ENCODE results near the gene EHD4. TPM values are rescaled to one million over a fixed set of nuclear protein-coding genes. Genes with fewer than 3 reads are reported as not detected.

Gene EHD4
- polyA plus RNA-seq, 1 of the 3 experiments (the other 2 are of a cell fraction), result 17.5 TPM

GRCh38 chr15:41930867-41931222 lies 41.5 kb downstream of the EHD4 start:
- Histone ChIP-seq H3K4me1 (ENCODE audit: control insufficient read depth in 1 of 2, insufficient read depth in 2 of 2, low read depth in 1 of 2, low read length in 1 of 2) (peaks cover 14 to 43% of the 10 kb centered on the region in 2 experiments), H4K20me1 (ENCODE audit: insufficient read depth) (no peaks in the 10 kb centered on the region), H3K9ac (peak overlapping the region; percentile 26; the same call in 1 of the 2 replicates), H3K27me3 (ENCODE audit: insufficient read depth) (no peaks in the 10 kb centered on the region), H3K79me2 (ENCODE audit: insufficient read depth) (peaks cover 13% of the 10 kb centered on the region), H3K27ac (ENCODE audit: low read depth in 2 of 2, low read length in 1 of 2) (peak overlapping the region; percentile 34 to 76; a peak in 3 of 4 replicates), H3K9me2 (no peaks in the 10 kb centered on the region), H3K9me3 (no peaks in the 10 kb centered on the region), H3F3A (replicated peaks; ENCODE audit: insufficient read depth) (peaks cover 7% of the 10 kb centered on the region), H3K36me3 (replicated peaks in 1 of 2; ENCODE audit: control insufficient read depth in 1 of 2, insufficient read depth in 2 of 2, low read length in 1 of 2) (peaks cover 0 to 6% of the 10 kb centered on the region in 2 experiments), H2AFZ (ENCODE audit: low read depth) (no peak overlapping the region), H3K4me2 (peak overlapping the region; percentile 17; the same call in 1 of the 2 replicates), H3K4me3 (ENCODE audit: low read depth in 2 of 2, low read length in 1 of 2) (no peak overlapping the region)
- WGBS (ENCODE audit: low lambda C conversion rate), result 60% methylated on average over 2 of the region's 2 CpGs
- POLR2A ChIA-PET, result no interaction called here
- TF ChIP-seq MAX (IDR thresholded peaks at IDR 0.05; ENCODE audit: low read depth) (no peak), PBX3 (IDR thresholded peaks at IDR 0.05) (0 out of 2 replicates have a peak, but pooled peaks have one; percentile 1), TCF12 (IDR thresholded peaks at IDR 0.05) (peak; percentile 6; the same call in 1 of the 2 replicates), CHD2 (IDR thresholded peaks at IDR 0.05; ENCODE audit: low read length, partially characterized antibody) (no peak), TEAD4 (IDR thresholded peaks at IDR 0.05; ENCODE audit: borderline replicate concordance, insufficient read depth) (0 out of 2 replicates have a peak, but pooled peaks have one; percentile 9)
- TF ChIP-seq, protein P1, sequence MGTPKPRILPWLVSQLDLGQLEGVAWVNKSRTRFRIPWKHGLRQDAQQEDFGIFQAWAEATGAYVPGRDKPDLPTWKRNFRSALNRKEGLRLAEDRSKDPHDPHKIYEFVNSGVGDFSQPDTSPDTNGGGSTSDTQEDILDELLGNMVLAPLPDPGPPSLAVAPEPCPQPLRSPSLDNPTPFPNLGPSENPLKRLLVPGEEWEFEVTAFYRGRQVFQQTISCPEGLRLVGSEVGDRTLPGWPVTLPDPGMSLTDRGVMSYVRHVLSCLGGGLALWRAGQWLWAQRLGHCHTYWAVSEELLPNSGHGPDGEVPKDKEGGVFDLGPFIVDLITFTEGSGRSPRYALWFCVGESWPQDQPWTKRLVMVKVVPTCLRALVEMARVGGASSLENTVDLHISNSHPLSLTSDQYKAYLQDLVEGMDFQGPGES (IDR thresholded peaks at IDR 0.05; ENCODE audit: low read depth, low read length), result no peak
- no peak for DNase-seq
- CTCF ChIA-PET, result interaction anchor here (0.9 kb wide), 1 partner anchor 43 kb away, joined by 3 read pairs; no protein-coding TSS in a partner anchor

GRCh38 chr15:41930221-41930866 lies 42.0 kb downstream of the EHD4 start:
- Histone ChIP-seq H3K9me3 (no peaks in the 10 kb centered on the region), H3K4me3 (ENCODE audit: low read depth in 2 of 2, low read length in 1 of 2) (no peak overlapping the region), H3K4me1 (ENCODE audit: control insufficient read depth in 1 of 2, insufficient read depth in 2 of 2, low read depth in 1 of 2, low read length in 1 of 2) (peaks cover 14 to 43% of the 10 kb centered on the region in 2 experiments), H3K9me2 (no peaks in the 10 kb centered on the region), H3K79me2 (ENCODE audit: insufficient read depth) (peaks cover 13% of the 10 kb centered on the region), H3K27me3 (ENCODE audit: insufficient read depth) (no peaks in the 10 kb centered on the region), H4K20me1 (ENCODE audit: insufficient read depth) (no peaks in the 10 kb centered on the region), H3K9ac (0 out of 2 replicates have a peak overlapping the region, but pooled peaks have one; percentile 1), H3F3A (replicated peaks; ENCODE audit: insufficient read depth) (peaks cover 7% of the 10 kb centered on the region), H3K4me2 (peak overlapping the region; percentile 9; the same call in 1 of the 2 replicates), H3K36me3 (replicated peaks in 1 of 2; ENCODE audit: control insufficient read depth in 1 of 2, insufficient read depth in 2 of 2, low read length in 1 of 2) (peaks cover 0 to 3% of the 10 kb centered on the region in 2 experiments), H2AFZ (ENCODE audit: low read depth) (no peak overlapping the region), H3K27ac (ENCODE audit: low read depth in 2 of 2, low read length in 1 of 2) (peak overlapping the region; percentile 34 to 76; a peak in 3 of 4 replicates)
- CTCF ChIA-PET, result interaction anchor here (0.9 kb wide), 1 partner anchor 44 kb away, joined by 3 read pairs; no protein-coding TSS in a partner anchor
- 63% methylated on average over 8 of the region's 8 CpGs for WGBS (ENCODE audit: low lambda C conversion rate)
- DNase-seq, result peak; percentile 27
- POLR2A ChIA-PET, result no interaction called here
- TF ChIP-seq TAF1 (IDR thresholded peaks at IDR 0.05; ENCODE audit: borderline replicate concordance, low read depth, low read length), result no peak
- no peak for TF ChIP-seq EZH2phosphoT487 (IDR thresholded peaks at IDR 0.05; ENCODE audit: borderline replicate concordance, low read depth)
- peak; percentile 58 for TF ChIP-seq CTCF (IDR thresholded peaks at IDR 0.05)
- TF ChIP-seq JUND (IDR thresholded peaks at IDR 0.05), result peak; percentile 65; the same call in 1 of the 2 replicates
- peak in 1 of 2 experiments; percentile 55; a peak in 1 of 4 replicates for TF ChIP-seq EP300 (IDR thresholded peaks at IDR 0.05; ENCODE audit: borderline replicate concordance in 1 of 2, low read depth in 1 of 2, low read length in 1 of 2)
- TF ChIP-seq RAD21 (IDR thresholded peaks at IDR 0.05; ENCODE audit: low read length), result peak; percentile 39
- TF ChIP-seq MXI1 (IDR thresholded peaks at IDR 0.05; ENCODE audit: low read depth, low read length), result no peak
- TF ChIP-seq ELF1 (IDR thresholded peaks at IDR 0.05), result no peak
- peak; percentile 73 for TF ChIP-seq TCF12 (IDR thresholded peaks at IDR 0.05)
- TF ChIP-seq, protein P2, sequence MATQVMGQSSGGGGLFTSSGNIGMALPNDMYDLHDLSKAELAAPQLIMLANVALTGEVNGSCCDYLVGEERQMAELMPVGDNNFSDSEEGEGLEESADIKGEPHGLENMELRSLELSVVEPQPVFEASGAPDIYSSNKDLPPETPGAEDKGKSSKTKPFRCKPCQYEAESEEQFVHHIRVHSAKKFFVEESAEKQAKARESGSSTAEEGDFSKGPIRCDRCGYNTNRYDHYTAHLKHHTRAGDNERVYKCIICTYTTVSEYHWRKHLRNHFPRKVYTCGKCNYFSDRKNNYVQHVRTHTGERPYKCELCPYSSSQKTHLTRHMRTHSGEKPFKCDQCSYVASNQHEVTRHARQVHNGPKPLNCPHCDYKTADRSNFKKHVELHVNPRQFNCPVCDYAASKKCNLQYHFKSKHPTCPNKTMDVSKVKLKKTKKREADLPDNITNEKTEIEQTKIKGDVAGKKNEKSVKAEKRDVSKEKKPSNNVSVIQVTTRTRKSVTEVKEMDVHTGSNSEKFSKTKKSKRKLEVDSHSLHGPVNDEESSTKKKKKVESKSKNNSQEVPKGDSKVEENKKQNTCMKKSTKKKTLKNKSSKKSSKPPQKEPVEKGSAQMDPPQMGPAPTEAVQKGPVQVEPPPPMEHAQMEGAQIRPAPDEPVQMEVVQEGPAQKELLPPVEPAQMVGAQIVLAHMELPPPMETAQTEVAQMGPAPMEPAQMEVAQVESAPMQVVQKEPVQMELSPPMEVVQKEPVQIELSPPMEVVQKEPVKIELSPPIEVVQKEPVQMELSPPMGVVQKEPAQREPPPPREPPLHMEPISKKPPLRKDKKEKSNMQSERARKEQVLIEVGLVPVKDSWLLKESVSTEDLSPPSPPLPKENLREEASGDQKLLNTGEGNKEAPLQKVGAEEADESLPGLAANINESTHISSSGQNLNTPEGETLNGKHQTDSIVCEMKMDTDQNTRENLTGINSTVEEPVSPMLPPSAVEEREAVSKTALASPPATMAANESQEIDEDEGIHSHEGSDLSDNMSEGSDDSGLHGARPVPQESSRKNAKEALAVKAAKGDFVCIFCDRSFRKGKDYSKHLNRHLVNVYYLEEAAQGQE (IDR thresholded peaks at IDR 0.05; ENCODE audit: low read depth, low read length), result no peak
- TF ChIP-seq, protein P3, sequence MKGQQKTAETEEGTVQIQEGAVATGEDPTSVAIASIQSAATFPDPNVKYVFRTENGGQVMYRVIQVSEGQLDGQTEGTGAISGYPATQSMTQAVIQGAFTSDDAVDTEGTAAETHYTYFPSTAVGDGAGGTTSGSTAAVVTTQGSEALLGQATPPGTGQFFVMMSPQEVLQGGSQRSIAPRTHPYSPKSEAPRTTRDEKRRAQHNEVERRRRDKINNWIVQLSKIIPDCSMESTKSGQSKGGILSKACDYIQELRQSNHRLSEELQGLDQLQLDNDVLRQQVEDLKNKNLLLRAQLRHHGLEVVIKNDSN (IDR thresholded peaks at IDR 0.05; ENCODE audit: borderline replicate concordance, low read depth), result no peak
- TF ChIP-seq NRF1 (IDR thresholded peaks at IDR 0.05; ENCODE audit: low read depth, low read length), result no peak

All from SK-N-SH (cell line).